ENCODE measurements around the gene HLCS. TPM values are rescaled to one million over a fixed set of nuclear protein-coding genes. Genes with fewer than 3 reads are reported as not detected.

Gene HLCS
- total RNA-seq, result 10 to 100 TPM; 16.3 to 31.3 TPM

GRCh38 chr21:36966066-36966820, at the start of gene HLCS:
HLCS (minus strand) TSS chr21:36966669; CDS start chr21:36966638, 31 bp downstream.

GRCh38 chr21:37006486-37007291, 40.2 kb upstream of the HLCS start, which contains the start of gene RIPPLY3:
RIPPLY3 (plus strand) TSS chr21:37006702; CDS start chr21:37006773, 71 bp downstream.

Small RNA genes within 50 kb of the gene (small RNA-seq; reads per million reads assigned to genes)
- gene RF00019, result 0 reads per million in 2 donors
- gene RNA5SP491, result 0.09 to 0.47 reads per million in 2 donors

Other genes starting within 250 kb of the HLCS start
- gene RIPPLY3, start 40.0 kb upstream of the HLCS start, total RNA-seq, result not detected
- 10 to 100 TPM in 1 of 2 donors, 1 to 10 TPM in 1; 4.7 to 12.0 TPM for gene PIGP, start 106.4 kb upstream of the HLCS start, total RNA-seq
- gene TTC3, start 106.6 kb upstream of the HLCS start, total RNA-seq, result 100 to 1,000 TPM in 1 of 2 donors, 10 to 100 TPM in 1; 60.6 to 130 TPM

Measured in melanocyte of skin (primary cell).